ENCODE measurements around the gene TTC38.

TTC38 gene

GRCh38 chr22:46300491-46300890, 32.7 kb downstream of the TTC38 start:
- Histone ChIP-seq H3K4me2 (ENCODE audit: low read length) (no peak overlapping the region), H3K9ac (no peak overlapping the region), H2AFZ (no peak overlapping the region), H3K79me2 (no peaks in the 10 kb centered on the region), H3K27ac (no peak overlapping the region), H3K36me3 (ENCODE audit: control insufficient read depth, insufficient read depth, low read length) (no peaks in the 10 kb centered on the region), H3K27me3 (ENCODE audit: control insufficient read depth, insufficient read depth, low read length) (no peaks in the 10 kb centered on the region), H3K4me1 (peaks cover 5% of the 10 kb centered on the region), H3K4me3 (ENCODE audit: low read depth, low read length) (no peak overlapping the region), H3K9me3 (ENCODE audit: control insufficient read depth, low read length) (no peaks in the 10 kb centered on the region)
- TF ChIP-seq CTCF (IDR thresholded peaks at IDR 0.05), result no peak

GRCh38 chr22:46303347-46303965, 35.6 kb downstream of the TTC38 start:
- H2AFZ ChIP-seq, result no peak overlapping the region

GRCh38 chr22:46308283-46308988, 40.6 kb downstream of the TTC38 start:
- Histone ChIP-seq H3K27me3 (ENCODE audit: control insufficient read depth, insufficient read depth, low read length) (no peaks in the 10 kb centered on the region), H2AFZ (no peak overlapping the region), H3K4me3 (ENCODE audit: low read depth, low read length) (no peak overlapping the region), H3K36me3 (ENCODE audit: control insufficient read depth, insufficient read depth, low read length) (no peaks in the 10 kb centered on the region), H3K9ac (no peak overlapping the region), H3K27ac (no peak overlapping the region), H3K4me1 (no peaks in the 10 kb centered on the region), H3K79me2 (no peaks in the 10 kb centered on the region), H3K9me3 (ENCODE audit: control insufficient read depth, low read length) (no peaks in the 10 kb centered on the region), H3K4me2 (ENCODE audit: low read length) (no peak overlapping the region)
- TF ChIP-seq CTCF (IDR thresholded peaks at IDR 0.05), result no peak

More at GRCh38 chr22:46303347-46303965, 35.6 kb downstream of the TTC38 start:
- no peaks in the 10 kb centered on the region for H3K36me3 ChIP-seq (ENCODE audit: control insufficient read depth, insufficient read depth, low read length)
- no peak overlapping the region for H3K9ac ChIP-seq
- no peak for TF ChIP-seq CTCF (IDR thresholded peaks at IDR 0.05)
- no peaks in the 10 kb centered on the region for H3K27me3 ChIP-seq (ENCODE audit: control insufficient read depth, insufficient read depth, low read length)
- no peak overlapping the region for H3K4me2 ChIP-seq (ENCODE audit: low read length)
- no peaks in the 10 kb centered on the region for H3K4me1 ChIP-seq
- no peaks in the 10 kb centered on the region for H3K9me3 ChIP-seq (ENCODE audit: control insufficient read depth, low read length)
- no peak overlapping the region for H3K27ac ChIP-seq
- H3K4me3 ChIP-seq (ENCODE audit: low read depth, low read length), result no peak overlapping the region
- H3K79me2 ChIP-seq, result no peaks in the 10 kb centered on the region

GRCh38 chr22:46309526-46310085, 41.8 kb downstream of the TTC38 start:
- no peak for TF ChIP-seq CTCF (IDR thresholded peaks at IDR 0.05)
- H3K27me3 ChIP-seq (ENCODE audit: control insufficient read depth, insufficient read depth, low read length), result no peaks in the 10 kb centered on the region
- H3K4me2 ChIP-seq (ENCODE audit: low read length), result no peak overlapping the region
- no peak overlapping the region for H3K4me3 ChIP-seq (ENCODE audit: low read depth, low read length)
- H3K9ac ChIP-seq, result no peak overlapping the region
- H2AFZ ChIP-seq, result no peak overlapping the region
- H3K9me3 ChIP-seq (ENCODE audit: control insufficient read depth, low read length), result no peaks in the 10 kb centered on the region
- H3K4me1 ChIP-seq, result no peaks in the 10 kb centered on the region
- H3K79me2 ChIP-seq, result no peaks in the 10 kb centered on the region
- H3K27ac ChIP-seq, result no peak overlapping the region
- H3K36me3 ChIP-seq (ENCODE audit: control insufficient read depth, insufficient read depth, low read length), result no peaks in the 10 kb centered on the region

Measured in parathyroid adenoma (tissue), 2 donors.